Measurements from ENCODE around the gene TMEM115.

TMEM115 gene, protein sequence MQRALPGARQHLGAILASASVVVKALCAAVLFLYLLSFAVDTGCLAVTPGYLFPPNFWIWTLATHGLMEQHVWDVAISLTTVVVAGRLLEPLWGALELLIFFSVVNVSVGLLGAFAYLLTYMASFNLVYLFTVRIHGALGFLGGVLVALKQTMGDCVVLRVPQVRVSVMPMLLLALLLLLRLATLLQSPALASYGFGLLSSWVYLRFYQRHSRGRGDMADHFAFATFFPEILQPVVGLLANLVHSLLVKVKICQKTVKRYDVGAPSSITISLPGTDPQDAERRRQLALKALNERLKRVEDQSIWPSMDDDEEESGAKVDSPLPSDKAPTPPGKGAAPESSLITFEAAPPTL

DNA sequence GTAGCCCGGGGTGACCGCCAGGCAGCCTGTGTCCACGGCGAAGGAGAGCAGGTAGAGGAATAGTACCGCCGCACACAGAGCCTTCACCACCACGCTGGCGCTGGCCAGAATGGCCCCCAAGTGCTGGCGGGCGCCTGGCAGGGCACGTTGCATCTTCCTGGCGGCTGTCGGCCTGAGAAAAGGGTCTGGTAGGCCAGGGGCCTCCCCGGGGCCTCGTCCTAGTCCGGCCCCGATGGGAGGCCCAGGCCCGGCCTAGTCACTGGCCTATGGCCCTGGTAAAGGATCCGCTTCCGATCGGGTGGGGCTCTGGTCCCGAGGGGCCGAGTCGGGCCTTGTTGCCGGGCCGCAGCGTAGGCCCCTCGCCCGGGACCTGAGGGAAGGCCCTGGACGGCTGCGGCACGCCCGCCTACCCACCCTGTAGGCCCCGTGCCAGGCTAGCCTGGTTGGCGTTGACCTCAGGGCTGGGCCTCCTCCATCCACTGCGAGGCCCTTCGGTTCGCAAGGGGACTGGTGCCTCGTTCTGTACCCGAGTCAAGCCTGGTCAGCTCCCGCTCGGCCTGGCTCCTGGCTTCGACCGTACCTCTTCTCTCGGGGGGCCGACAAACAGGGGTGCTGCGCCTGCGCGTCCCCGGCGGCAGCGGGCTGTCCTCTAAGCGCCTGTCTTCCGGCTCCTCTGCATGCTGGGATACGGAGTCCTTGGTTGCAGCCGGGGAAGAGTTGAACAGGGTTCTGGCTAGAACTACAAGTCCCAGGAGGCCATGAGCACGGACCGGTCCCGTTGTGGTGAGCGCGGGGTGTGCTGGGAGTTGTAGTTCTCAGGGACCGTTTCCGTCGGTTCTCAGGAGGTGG, at the start of gene TMEM115:
TMEM115 (minus strand) TSS at position 611 of the 849 bp plus-strand sequence; CDS start at position 153, 458 bp downstream.
- peak; percentile 98 for DNase-seq (ENCODE audit: low spot score)

DNA sequence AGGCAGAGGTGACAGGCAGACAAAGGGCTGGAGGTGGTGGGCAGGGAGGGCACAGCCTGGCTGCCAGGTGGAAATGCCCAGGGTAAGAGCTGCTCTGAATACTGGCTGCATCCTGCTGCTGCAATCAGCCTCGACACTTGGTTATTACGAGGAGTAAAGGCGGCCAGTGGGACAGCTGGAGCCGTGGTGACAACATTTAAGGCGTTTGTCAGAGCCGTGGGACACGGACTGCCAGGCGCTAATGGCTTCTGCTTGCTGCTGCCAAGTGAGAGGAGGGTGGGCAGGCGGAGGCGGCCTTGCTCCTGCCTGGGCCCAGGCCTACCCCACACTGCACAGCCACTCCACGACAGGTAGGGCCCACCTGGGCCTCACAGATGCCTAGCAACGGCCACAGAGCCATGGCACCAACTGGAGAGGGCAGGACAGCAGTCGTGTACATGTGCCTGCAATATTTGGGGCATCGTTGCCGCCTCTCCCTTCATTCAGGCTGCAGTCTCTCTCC, 49.2 kb upstream of the TMEM115 start:
- no peak for DNase-seq (ENCODE audit: low spot score)

DNA sequence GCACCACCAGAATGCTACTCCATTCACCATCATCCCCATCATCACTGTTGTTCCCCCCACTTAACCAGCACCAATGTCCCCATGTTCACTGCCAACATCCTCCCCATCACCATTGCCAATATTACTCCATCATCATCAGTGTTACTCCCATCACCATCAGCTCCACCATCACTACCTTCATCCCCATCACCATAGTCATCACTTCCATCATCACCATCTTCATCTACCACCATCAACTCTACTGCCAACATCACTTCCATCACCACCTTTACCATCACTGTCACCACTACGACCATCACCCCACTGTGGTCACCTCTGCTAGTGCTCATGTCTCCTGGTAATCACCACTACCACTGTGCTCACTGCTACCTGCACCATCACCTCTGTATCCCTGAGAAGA, 47.2 kb upstream of the TMEM115 start:
- no peak for DNase-seq (ENCODE audit: low spot score)

DNA sequence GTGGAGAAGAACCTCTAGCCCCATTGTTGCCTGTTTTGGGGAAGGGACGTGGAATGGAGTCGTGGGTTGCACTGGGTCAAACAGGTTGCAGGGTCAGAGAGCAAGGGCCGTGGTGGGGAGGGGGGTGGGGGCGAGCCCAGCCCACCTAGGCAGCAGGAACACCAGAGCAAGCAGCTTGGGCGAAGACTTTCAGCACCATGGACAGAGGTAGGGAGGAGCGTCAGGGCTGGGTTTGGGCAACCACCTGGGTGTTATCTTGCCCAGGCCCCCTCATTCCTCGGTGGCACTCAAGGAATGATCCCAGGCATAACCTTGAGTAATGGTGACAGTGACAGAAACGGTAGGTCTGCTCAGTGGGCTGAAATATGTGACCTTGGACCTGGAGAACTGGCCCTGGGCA, 45.9 kb upstream of the TMEM115 start:
- no peak for DNase-seq (ENCODE audit: low spot score)

DNA sequence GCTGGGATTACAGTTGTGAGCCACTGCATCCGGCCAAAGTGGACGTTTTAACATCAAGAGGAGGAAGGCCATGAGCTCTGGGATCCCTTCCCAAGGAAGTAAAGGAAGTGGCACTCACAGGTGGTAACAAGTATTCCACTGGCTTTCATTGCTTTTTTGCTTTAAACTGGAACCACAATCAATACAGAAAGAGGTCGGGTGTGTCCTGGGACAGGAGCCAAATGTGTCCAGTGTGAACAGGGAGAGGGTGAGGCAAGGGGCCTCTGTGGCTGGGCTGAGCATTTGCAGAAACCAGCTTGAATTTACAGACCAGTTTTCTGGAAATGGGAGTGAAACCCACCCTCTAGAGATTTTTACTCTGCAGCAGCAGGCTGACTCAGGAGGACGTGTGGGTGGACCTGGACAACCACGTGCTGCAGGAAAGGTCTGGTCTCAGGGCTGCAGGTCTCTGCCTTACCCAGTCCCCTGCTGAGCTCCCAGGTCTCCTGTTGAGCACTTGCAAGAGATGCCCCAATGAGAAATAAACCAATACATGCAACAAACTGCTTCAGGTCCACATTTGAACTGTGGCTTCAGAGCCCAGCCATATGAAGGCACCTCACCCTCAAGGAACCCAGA, 42.8 kb upstream of the TMEM115 start:
- no peak for DNase-seq (ENCODE audit: low spot score)

DNA sequence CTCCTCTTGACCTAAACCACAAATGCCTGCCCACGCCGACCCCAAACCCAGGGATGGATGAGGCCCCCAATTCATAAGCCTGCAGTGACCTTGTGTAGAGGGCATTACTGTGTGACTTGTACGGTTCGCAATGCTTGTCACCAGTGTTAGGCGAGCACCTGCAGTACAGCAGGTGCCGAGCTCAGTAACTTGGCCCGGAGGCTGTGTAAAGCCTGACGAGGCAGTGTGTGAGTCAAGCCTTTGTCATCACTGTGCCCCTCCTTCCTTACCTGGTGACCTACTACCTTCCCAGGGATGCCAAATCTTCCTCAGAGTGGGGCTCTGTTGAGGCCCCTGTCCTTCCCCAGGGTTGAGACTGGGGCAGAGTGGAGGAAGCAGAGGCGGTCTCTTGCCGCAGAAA, 37.2 kb upstream of the TMEM115 start:
- no peak for DNase-seq (ENCODE audit: low spot score)

DNA sequence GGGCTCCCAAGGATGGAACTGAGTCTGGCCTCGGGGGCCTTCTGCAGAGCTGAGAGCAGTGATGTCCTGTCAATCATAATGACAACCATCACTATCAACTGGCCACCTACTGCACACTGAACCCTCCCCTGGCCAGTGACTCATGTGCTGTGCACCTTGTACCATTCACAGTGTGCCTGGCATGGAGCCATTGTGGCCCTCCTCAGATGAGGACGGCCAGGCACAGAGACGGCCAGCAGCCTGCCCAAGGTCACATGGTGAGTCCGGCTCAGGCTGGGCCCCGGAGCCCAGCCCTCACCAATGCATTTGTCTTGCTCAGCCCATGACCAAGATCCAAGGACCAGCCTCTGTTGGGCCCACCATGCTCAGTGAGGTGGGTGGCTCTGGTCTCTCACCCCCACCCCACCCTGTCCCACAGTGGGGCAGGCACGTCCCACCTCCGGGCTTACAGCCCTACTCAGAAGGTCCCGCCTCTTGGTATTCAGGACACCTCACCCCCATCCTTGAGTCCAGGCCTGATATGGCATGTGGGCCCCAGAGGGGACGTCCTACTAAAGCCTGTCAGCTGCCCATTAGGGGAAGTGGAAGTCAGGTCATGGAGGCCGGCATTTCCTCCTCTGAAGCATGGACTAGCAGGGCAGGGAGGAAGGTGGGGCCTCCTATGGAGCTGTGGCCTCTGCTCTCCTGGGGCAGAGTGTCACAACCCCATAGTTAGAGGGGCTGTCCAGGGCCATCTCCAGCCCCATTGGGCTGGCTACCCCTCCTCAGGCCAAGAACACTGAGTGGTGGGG, 35.9 kb upstream of the TMEM115 start:
- DNase-seq (ENCODE audit: low spot score): peak; percentile 16

DNA sequence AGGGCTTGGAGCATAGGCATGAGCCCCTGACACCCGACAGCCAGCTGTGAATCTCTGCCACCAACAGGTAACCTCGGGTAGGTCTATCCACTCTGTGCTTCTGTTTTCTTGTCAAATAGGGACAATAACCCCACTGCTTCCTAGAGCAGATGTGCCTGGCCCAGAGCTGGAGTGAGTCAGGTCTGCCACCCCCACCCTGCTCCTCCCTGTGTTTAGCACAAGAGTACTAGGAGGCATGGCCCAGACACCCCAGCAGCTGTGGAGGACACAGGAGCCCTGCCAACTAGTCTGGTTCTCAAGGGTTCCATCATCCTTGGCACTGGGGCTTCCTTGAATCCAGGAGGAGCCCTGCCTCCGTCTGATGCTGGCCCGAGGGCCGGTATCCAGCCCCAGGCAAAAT, 33.7 kb upstream of the TMEM115 start:
- no peak for DNase-seq (ENCODE audit: low spot score)

DNA sequence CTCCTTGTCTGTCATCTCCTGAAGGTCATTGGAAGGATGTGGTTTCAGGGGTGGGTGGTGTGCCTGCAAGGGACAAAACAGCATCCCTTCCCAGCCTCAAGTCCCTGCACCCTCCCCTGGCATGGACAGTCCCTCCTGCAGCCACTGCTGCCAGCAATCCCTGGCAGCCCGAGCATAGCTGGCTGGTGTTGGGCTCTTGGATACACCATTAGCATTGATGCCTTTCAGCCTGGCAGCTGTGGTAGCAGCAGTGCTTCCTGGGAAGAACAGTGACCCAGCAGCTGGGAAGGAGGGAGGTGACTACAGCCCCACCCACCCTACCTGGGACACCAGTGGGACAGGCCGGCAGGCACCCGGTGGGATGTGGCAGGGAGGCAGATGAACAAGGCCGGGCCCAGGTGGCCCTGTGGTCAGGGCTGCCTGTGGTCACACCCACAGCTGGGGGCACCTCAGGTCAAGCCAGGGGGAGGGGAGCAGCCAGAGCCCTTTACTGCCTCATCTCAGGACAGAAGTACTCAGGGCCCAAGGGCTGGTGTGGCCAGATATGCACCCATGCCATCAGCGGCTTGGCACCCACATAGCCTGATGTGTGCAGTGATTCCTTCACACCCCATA, 32.9 kb upstream of the TMEM115 start:
- no peak for DNase-seq (ENCODE audit: low spot score)

DNA sequence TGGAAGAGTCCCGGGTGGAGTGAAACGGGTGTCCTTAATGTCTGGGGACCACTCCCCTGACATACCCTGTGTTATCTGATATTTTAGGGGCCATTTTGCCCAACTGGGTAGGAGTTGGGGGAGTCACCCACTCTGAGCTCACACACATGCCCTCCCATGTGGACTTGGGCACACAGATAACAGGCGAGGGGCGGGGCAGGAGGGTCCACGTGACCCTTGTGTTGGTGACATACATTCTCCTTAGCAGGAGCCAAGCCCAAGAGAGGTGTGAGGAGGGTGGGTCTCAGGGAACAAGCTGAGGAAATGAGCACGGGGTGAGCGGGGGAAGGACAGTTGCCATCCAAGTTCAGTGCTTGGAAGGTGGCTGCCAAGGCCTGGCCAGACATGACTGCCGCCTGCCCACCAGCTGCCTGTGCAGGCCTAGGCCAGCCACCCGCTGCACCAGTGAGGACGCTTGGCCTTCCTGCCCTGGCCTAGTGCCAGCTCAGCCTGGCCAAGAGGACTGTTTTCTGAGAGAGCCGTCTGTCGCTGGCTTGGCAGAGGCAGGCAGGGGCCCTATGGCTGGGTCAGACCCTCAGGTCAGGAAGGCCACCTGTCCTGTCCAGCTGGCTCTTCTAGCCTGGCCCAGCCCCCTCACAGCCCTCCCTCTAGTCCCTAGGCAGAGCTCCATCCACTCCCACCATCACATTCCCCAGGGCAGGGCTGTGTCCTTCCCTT, 31.3 kb upstream of the TMEM115 start:
- peak; percentile 32 for DNase-seq (ENCODE audit: low spot score)

DNA sequence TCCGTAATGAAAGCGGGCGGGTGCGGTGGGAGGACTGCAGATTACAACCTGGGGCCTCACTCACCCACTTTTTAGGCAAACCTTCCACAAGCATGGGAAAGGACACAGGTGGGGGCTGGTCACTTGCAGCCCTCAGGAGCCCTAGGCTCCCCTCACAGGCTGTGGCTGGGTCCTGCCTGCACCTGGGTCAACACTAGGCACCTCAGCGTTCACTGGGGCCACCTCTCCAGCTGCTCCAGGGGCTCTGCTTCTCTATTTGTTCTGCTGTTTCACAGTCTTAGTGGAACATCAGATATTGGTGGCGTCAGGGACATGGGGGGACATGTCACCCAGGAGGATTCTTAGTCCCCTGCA, 30.1 kb upstream of the TMEM115 start:
- no peak for DNase-seq (ENCODE audit: low spot score)

DNA sequence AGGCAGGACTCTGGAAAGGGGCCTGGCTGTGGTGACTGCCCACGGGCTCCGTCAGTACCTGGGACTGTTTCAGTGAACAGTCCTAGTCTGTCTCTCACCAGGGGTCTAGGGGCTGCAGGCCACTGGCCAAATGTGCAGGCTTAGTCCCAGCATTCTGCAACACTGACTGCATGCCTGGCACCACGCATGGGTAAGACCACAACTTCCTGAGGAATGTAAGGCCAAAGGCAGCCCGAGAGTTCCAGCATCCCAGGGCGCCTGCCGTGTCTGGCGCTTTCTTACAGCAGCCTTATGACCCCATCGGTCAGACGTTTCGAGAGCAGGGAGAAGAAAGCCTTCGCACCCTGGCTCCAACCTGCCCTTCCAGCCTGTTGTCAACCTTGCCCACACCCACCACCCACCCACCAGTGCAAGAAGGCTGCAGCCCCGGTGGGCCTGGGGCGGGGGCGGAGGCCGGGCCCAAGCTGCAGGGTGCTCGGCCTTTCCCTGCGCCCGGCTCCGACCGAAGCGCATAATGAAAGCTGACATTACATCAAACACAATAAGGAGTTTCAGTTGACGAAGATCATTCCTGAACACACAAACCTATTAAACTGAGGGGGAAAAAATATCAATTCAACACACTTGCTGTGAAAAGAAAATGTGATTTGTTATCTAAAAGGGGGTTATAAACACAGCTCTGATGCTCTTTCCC, 29.5 kb upstream of the TMEM115 start:
- no peak for DNase-seq (ENCODE audit: low spot score)

DNA sequence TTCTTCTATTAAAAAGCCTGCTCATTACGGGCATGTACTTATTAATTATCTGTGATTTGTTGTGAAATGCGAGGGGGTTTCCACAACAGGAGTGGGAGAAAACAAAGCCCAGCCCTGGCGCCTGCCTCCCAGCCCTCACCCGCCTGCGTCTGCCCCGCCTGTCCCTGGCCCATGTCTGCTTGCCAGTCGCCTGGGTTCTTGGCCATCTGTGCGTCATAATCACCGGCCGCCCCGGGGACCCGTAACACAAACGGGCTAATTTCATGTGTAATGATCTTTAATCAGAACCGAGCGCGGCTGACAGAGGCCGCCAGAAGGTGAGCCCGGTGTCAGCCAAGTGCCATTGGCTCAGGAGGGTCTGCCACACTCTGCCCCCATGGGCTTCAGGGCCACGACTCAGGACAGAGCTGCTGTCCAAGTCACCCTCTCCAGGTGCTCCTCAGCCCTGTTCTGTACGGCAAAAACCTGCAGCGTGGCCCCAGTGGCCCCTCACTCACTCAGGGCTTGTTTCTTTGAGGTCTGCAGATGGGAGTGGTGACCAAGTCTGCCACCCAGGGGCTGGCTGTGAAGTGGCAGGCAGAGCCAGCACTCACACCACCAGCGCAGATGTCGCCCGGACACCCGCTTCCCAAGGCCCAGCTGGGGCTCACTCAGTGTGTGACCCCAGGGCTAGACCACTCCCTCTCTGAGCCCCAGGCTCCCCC, 28.8 kb upstream of the TMEM115 start:
- DNase-seq (ENCODE audit: low spot score): no peak

DNA sequence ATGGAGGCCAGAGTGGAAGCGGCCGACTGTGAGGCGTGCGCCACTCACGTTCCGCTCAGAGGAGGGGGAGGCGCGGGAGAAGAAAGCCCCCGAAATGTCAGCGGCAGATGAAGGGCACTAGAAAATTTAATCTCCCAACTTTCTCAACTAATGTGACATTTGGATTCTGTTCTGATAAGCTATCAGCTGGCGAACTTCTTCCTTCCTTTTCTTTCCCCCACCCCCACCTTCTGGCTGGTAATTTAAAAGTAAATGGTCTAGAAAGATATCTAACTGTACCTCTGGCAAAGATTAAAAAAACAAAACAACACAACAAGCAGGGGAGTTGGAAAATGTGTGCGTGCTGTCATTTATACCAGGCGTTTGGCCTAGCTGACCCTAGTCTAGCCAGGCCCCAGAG, 26.4 kb upstream of the TMEM115 start:
- DNase-seq (ENCODE audit: low spot score): no peak

DNA sequence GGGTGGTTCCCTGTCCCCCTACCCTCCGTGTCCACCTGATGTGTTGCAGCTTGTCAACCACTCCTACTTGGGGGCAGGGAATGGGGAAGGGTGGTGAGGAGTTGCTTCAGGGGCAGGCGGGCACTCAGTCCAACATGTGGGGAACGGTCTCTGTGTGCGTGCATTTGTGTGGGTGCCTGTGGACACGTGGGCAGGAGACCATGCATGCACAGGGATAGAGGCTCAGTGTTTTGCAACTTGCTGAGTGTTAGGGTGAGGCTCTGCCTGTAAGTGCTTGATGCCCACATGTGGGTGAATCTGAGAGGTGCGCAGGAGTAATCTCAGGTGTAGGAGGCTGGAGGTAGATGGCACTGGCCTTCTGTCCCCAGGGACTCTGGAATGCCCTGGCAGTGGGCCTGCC, 24.4 kb upstream of the TMEM115 start:
- no peak for DNase-seq (ENCODE audit: low spot score)

DNA sequence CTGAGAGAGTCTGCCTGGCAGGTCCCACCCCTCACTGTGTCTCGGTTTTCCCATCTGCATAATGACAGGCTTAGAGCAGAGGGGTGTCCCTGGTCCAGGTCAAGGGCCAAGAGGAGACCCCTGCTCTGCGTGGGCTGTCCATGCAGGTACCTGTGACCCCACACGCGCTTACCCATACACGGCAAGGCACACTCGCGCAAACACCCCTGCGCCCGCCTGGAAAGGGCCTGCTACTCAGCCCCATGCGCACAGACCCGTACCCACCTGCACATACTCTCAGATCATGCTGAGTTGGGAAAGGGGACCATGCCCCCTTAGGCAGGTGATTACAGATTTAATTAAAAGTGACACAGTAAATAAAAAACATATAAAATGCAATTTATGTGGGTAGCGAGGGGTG, 23.4 kb upstream of the TMEM115 start:
- DNase-seq (ENCODE audit: low spot score): no peak

DNA sequence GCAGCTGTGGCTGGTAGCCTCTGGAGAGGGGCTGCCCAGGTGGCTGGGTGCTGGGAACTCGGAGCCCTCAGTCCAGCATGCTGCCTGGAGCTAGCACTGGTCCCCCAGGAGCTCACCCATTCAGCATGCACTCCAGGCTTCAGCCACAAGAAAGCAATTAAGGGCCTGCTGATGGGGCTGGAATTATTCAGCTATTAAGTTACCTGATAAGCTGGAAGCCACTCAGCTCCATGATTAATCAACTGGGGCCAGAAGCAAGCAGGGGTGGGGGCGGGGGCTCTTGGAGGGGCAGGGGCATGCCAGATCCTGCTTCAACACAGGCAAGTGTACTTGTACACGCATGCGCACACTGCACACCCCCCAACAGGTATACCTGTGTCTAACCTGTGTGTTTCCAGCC, 22.1 kb upstream of the TMEM115 start:
- DNase-seq (ENCODE audit: low spot score): no peak

DNA sequence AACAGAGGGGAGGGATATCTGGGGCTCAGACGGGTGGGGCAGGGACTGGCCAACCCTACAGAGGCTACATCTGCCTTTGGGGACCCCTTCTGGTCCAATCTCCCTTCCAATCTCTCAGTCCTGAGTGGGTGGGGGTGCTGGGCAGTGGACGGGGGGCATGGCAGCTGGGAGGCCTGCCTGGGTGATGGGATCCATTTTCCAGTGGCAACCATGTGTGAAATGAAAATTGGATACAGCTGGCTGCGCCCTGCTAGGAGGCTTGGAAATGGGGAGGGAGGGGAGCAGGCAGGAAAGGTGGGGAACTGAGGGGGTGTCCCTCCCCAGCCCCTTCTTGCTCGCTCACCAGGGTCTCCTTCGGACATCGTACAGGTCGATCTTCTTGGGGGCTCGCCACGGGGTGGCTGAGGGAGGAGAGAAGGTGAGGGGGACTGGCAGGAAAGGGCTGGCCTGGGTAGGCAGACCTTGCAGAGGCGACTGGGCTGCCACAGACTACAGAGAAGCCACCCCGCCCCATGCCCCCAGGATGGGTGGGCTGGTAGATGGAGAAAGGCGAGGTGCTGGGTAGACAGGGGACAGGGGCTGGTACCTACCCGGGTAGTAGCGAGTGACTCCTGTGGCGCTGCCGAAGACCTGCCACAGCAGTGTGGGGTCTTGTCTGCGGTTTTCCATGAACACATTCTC, 21.2 kb upstream of the TMEM115 start:
- DNase-seq (ENCODE audit: low spot score): no peak

DNA sequence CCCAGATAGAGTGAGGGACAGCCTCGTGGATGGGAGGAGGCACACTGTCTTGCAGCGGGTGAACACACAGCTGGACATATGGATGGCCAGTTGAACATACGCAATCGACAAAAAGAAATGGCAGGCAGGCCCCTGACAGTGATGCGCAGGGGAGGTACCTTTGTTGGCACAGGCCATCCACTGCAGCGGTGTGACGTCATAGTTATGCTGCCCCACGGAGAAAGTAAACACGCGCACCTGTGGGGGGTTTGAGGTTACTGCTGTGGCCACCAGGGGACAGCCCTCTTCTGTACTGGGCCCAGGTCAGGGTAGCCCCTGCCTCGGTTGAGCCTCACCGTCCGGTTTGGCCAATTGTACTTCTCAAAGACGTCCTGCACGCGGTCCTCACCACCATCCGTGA, 19.4 kb upstream of the TMEM115 start:
- DNase-seq (ENCODE audit: low spot score): no peak

Data from kidney capillary endothelial cell (primary cell).